ENCODE results near the gene SMC5. TPM values are rescaled to one million over a fixed set of nuclear protein-coding genes. Genes with fewer than 3 reads are reported as not detected.
A peak's percentile ranks its signal among the peaks of the same experiment; 100 is the strongest.

The SMC5 gene
- total RNA-seq, 2 experiments from 2014 or later, result 34.7 to 38.1 TPM

- Mint-ChIP-seq H3K9me3 (peaks cover 3% of the 10 kb centered on the region), H3K36me3 (peaks cover 35% of the 10 kb centered on the region), H3K27ac (peak overlapping the region; percentile 95), H3K4me3 (peak overlapping the region; percentile 96), H3K4me1 (peaks cover 54% of the 10 kb centered on the region), H3K27me3 (no peaks in the 10 kb centered on the region)
- DNase-seq, result no peak
Observed at GRCh38 chr9:70257991-70258691, 637 bp upstream of the SMC5 start.

- Mint-ChIP-seq H3K4me3 (peak overlapping the region; percentile 96), H3K36me3 (peaks cover 35% of the 10 kb centered on the region), H3K27ac (peak overlapping the region; percentile 95), H3K27me3 (no peaks in the 10 kb centered on the region), H3K4me1 (peaks cover 56% of the 10 kb centered on the region), H3K9me3 (peaks cover 3% of the 10 kb centered on the region)
- no peak for DNase-seq
Observed at GRCh38 chr9:70259512-70259802, 679 bp downstream of the SMC5 start.

- H3K9me3 Mint-ChIP-seq, result peaks cover 3% of the 10 kb centered on the region
- peaks cover 59% of the 10 kb centered on the region for H3K4me1 Mint-ChIP-seq
- peaks cover 38% of the 10 kb centered on the region for H3K36me3 Mint-ChIP-seq
- DNase-seq, result no peak
- peak overlapping the region; percentile 96 for H3K4me3 Mint-ChIP-seq
- H3K27ac Mint-ChIP-seq, result peak overlapping the region; percentile 95
- no peaks in the 10 kb centered on the region for H3K27me3 Mint-ChIP-seq
Observed at GRCh38 chr9:70260007-70260443, 1.2 kb downstream of the SMC5 start.

- no peak for DNase-seq
- Mint-ChIP-seq H3K27ac (peak overlapping the region; percentile 9), H3K9me3 (peaks cover 3% of the 10 kb centered on the region), H3K36me3 (peaks cover 41% of the 10 kb centered on the region), H3K4me3 (peak overlapping the region; percentile 96), H3K4me1 (peaks cover 60% of the 10 kb centered on the region), H3K27me3 (no peaks in the 10 kb centered on the region)
Observed at GRCh38 chr9:70260606-70261005, 1.8 kb downstream of the SMC5 start.

GRCh38 chr9:70261131-70261870 lies 2.5 kb downstream of the SMC5 start:
- no peak for DNase-seq
- peak overlapping the region; percentile 70 for H3K27ac Mint-ChIP-seq
- peaks cover 62% of the 10 kb centered on the region for H3K4me1 Mint-ChIP-seq
- no peaks in the 10 kb centered on the region for H3K27me3 Mint-ChIP-seq
- peak overlapping the region; percentile 96 for H3K4me3 Mint-ChIP-seq
- peaks cover 3% of the 10 kb centered on the region for H3K9me3 Mint-ChIP-seq
- peaks cover 44% of the 10 kb centered on the region for H3K36me3 Mint-ChIP-seq

GRCh38 chr9:70262366-70262765 lies 3.6 kb downstream of the SMC5 start:
- peak overlapping the region; percentile 70 for H3K27ac Mint-ChIP-seq
- H3K36me3 Mint-ChIP-seq, result peaks cover 44% of the 10 kb centered on the region
- H3K4me1 Mint-ChIP-seq, result peaks cover 57% of the 10 kb centered on the region
- peak overlapping the region; percentile 96 for H3K4me3 Mint-ChIP-seq
- H3K9me3 Mint-ChIP-seq, result peaks cover 3% of the 10 kb centered on the region
- no peaks in the 10 kb centered on the region for H3K27me3 Mint-ChIP-seq
- DNase-seq, result no peak

- Mint-ChIP-seq H3K4me3 (peak overlapping the region; percentile 96), H3K36me3 (peaks cover 44% of the 10 kb centered on the region), H3K4me1 (peaks cover 54% of the 10 kb centered on the region), H3K9me3 (peaks cover 3% of the 10 kb centered on the region), H3K27ac (peak overlapping the region; percentile 70), H3K27me3 (no peaks in the 10 kb centered on the region)
- no peak for DNase-seq
Observed at GRCh38 chr9:70262948-70263347, 4.2 kb downstream of the SMC5 start.

- peaks cover 3% of the 10 kb centered on the region for H3K9me3 Mint-ChIP-seq
- no peaks in the 10 kb centered on the region for H3K27me3 Mint-ChIP-seq
- peaks cover 44% of the 10 kb centered on the region for H3K36me3 Mint-ChIP-seq
- H3K27ac Mint-ChIP-seq, result no peak overlapping the region
- H3K4me3 Mint-ChIP-seq, result no peak overlapping the region
- H3K4me1 Mint-ChIP-seq, result peaks cover 50% of the 10 kb centered on the region
- no peak for DNase-seq
Observed at GRCh38 chr9:70263421-70263820, 4.6 kb downstream of the SMC5 start.

GRCh38 chr9:70278305-70278704 lies 19.5 kb downstream of the SMC5 start:
- no peak overlapping the region for H3K27ac Mint-ChIP-seq
- H3K4me3 Mint-ChIP-seq, result no peak overlapping the region
- H3K4me1 Mint-ChIP-seq, result peaks cover 16% of the 10 kb centered on the region
- H3K9me3 Mint-ChIP-seq, result no peaks in the 10 kb centered on the region
- peaks cover 42% of the 10 kb centered on the region for H3K36me3 Mint-ChIP-seq
- no peak for DNase-seq
- H3K27me3 Mint-ChIP-seq, result no peaks in the 10 kb centered on the region

- DNase-seq, result no peak
- H3K27ac Mint-ChIP-seq, result no peak overlapping the region
- H3K27me3 Mint-ChIP-seq, result no peaks in the 10 kb centered on the region
- H3K4me1 Mint-ChIP-seq, result peaks cover 11% of the 10 kb centered on the region
- H3K4me3 Mint-ChIP-seq, result no peak overlapping the region
- H3K36me3 Mint-ChIP-seq, result peaks cover 44% of the 10 kb centered on the region
- no peaks in the 10 kb centered on the region for H3K9me3 Mint-ChIP-seq
Observed at GRCh38 chr9:70283848-70284247, 25.1 kb downstream of the SMC5 start.

GRCh38 chr9:70285246-70285645 lies 26.5 kb downstream of the SMC5 start:
- H3K27ac Mint-ChIP-seq, result no peak overlapping the region
- no peaks in the 10 kb centered on the region for H3K9me3 Mint-ChIP-seq
- no peak for DNase-seq
- no peak overlapping the region for H3K4me3 Mint-ChIP-seq
- H3K36me3 Mint-ChIP-seq, result peaks cover 50% of the 10 kb centered on the region
- peaks cover 11% of the 10 kb centered on the region for H3K4me1 Mint-ChIP-seq
- no peaks in the 10 kb centered on the region for H3K27me3 Mint-ChIP-seq

GRCh38 chr9:70285981-70286598 lies 27.3 kb downstream of the SMC5 start:
- DNase-seq, result no peak
- H3K36me3 Mint-ChIP-seq, result peaks cover 54% of the 10 kb centered on the region
- H3K9me3 Mint-ChIP-seq, result peaks cover 3% of the 10 kb centered on the region
- peaks cover 14% of the 10 kb centered on the region for H3K4me1 Mint-ChIP-seq
- no peak overlapping the region for H3K4me3 Mint-ChIP-seq
- H3K27me3 Mint-ChIP-seq, result no peaks in the 10 kb centered on the region
- no peak overlapping the region for H3K27ac Mint-ChIP-seq

- Mint-ChIP-seq H3K4me3 (no peak overlapping the region), H3K36me3 (peaks cover 77% of the 10 kb centered on the region), H3K9me3 (peaks cover 6% of the 10 kb centered on the region), H3K4me1 (peaks cover 8% of the 10 kb centered on the region), H3K27ac (no peak overlapping the region), H3K27me3 (no peaks in the 10 kb centered on the region)
- no peak for DNase-seq
Observed at GRCh38 chr9:70290626-70291025, 31.8 kb downstream of the SMC5 start.

- Mint-ChIP-seq H3K27ac (no peak overlapping the region), H3K9me3 (peaks cover 6% of the 10 kb centered on the region), H3K27me3 (no peaks in the 10 kb centered on the region), H3K36me3 (peaks cover 72% of the 10 kb centered on the region), H3K4me1 (peaks cover 8% of the 10 kb centered on the region), H3K4me3 (no peak overlapping the region)
- DNase-seq, result no peak
Observed at GRCh38 chr9:70291446-70291845, 32.7 kb downstream of the SMC5 start.

GRCh38 chr9:70292253-70292652 lies 33.5 kb downstream of the SMC5 start:
- H3K9me3 Mint-ChIP-seq, result peaks cover 6% of the 10 kb centered on the region
- H3K36me3 Mint-ChIP-seq, result peaks cover 69% of the 10 kb centered on the region
- H3K27me3 Mint-ChIP-seq, result no peaks in the 10 kb centered on the region
- H3K4me1 Mint-ChIP-seq, result peaks cover 8% of the 10 kb centered on the region
- DNase-seq, result no peak
- no peak overlapping the region for H3K4me3 Mint-ChIP-seq
- H3K27ac Mint-ChIP-seq, result no peak overlapping the region

Data from activated naive CD8-positive, alpha-beta T cell treated with anti-CD3 and anti-CD28 coated beads for 36 hours (primary cell).